HCT116 (cell line): ENCODE results near the gene MPC1. TPM values are rescaled to one million over a fixed set of nuclear protein-coding genes. Genes with fewer than 3 reads are reported as not detected.

Experiments
- ATAC-seq: fragments of 200-7000 bp; cut with Tn5 transposase; 2 replicates; pipeline ENCODE4 v1.9.1; 2020; ENCODE audit warnings: mild to moderate bottlenecking, moderate library complexity
- BruUV-seq: library from RNA; stranded (reverse); fragments of 400-500 nt; replicated peaks from 2 replicates; lab custom pipeline; 2021; lab: Mats Ljungman, UMichigan
- CTCF ChIA-PET: fragments of 300-600 bp; sonication (Branson Sonifier 250); formaldehyde crosslinking; loops from one replicate; lab custom pipeline; 2021; ENCODE audit warnings: antibody characterized with exemption; lab: Charles Lee
- POLR2A ChIA-PET: fragments of 300-600, 350-600 bp; sonication (Branson Sonifier 250); formaldehyde crosslinking; loops from one replicate; lab custom pipeline; 2021; ENCODE audit warnings: antibody characterized with exemption; lab: Charles Lee
- RAD21 ChIA-PET, 2 experiments: fragments of 300-600 bp; sonication (Branson Sonifier 250); formaldehyde crosslinking; loops; one replicate each; lab custom pipeline; 2023; ENCODE audit warnings: low total read pairs in 2 of 2; ENCODE audit not compliant: uncharacterized antibody in 2 of 2, unreplicated experiment in 2 of 2, low non-redundant PET in 1 of 2; lab: Charles Lee
- DNase-seq: peaks from one replicate; pipeline ENCODE4 v3.0.0-alpha.2; 2010; ENCODE audit warnings: low read depth, low spot score
- H2AFZ ChIP-seq: fragments of 200-600 bp; shearing (Covaris generic), sonication (generic); 2 replicates; pipeline ENCODE4 v1.6.1; 2017; ENCODE audit warnings: low read depth, mixed run types, mixed read lengths, antibody characterized with exemption, low read length; ENCODE audit not compliant: poor library complexity, severe bottlenecking
- H3K27ac ChIP-seq: 2 replicates; pipeline ENCODE4 v1.5.1; 2012; ENCODE audit warnings: low read depth, low read length
- H3K27me3 ChIP-seq: fragments of 200-600 bp; sonication (generic); 2 replicates; pipeline ENCODE4 v1.6.1; 2016; ENCODE audit warnings: mixed run types, low read length, mixed read lengths; ENCODE audit not compliant: insufficient read depth
- H3K36me3 ChIP-seq, 2 experiments: fragments of 200-500 bp in 1 of 2; fragments of 200-600 bp in 1 of 2; sonication (Bioruptor generic) in 1 of 2; sonication (generic) in 1 of 2; 2 replicates each; pipeline versions ENCODE4 v1.5.1 to v1.6.1; 2014 to 2016; ENCODE audit warnings: low read length in 2 of 2, inconsistent platforms in 1 of 2, mixed read lengths in 1 of 2, mixed run types in 1 of 2; ENCODE audit not compliant: insufficient read depth in 2 of 2, control insufficient read depth in 1 of 2
- H3K4me1 ChIP-seq, 2 experiments: fragments of 200-600 bp in 1 of 2; sonication (generic) in 1 of 2; 2 replicates each; pipeline versions ENCODE4 v1.5.1 to v1.6.1; 2012 to 2017; ENCODE audit warnings: low read length in 2 of 2, inconsistent platforms in 1 of 2, mild to moderate bottlenecking in 1 of 2, mixed read lengths in 1 of 2, mixed run types in 1 of 2, moderate library complexity in 1 of 2; ENCODE audit not compliant: insufficient read depth in 2 of 2, control insufficient read depth in 1 of 2
- H3K4me2 ChIP-seq: fragments of 200-600 bp; sonication (generic); 2 replicates; pipeline ENCODE4 v1.6.1; 2017; ENCODE audit warnings: mixed run types, low read length, mixed read lengths
- H3K4me3 ChIP-seq, 2 experiments: fragments of 200-600 bp in 1 of 2; sonication (generic) in 1 of 2; replicated peaks in 1 of 2; 2 replicates each; pipeline ENCODE4 v1.5.1; 2011 to 2016; ENCODE audit warnings: low read length in 2 of 2, control low read depth in 1 of 2, low read depth in 1 of 2, mild to moderate bottlenecking in 1 of 2, mixed read lengths in 1 of 2, mixed run types in 1 of 2
- H3K79me2 ChIP-seq: fragments of 200-600 bp; sonication (generic); 2 replicates; pipeline ENCODE4 v1.6.1; 2017; ENCODE audit warnings: mild to moderate bottlenecking, mixed run types, low read length, moderate library complexity, mixed read lengths; ENCODE audit not compliant: insufficient read depth
- H3K9ac ChIP-seq: fragments of 200-600 bp; sonication (generic); 2 replicates; pipeline ENCODE4 v1.6.1; 2016; ENCODE audit warnings: low read length, mixed read lengths
- H3K9me2 ChIP-seq: fragments of 200-600 bp; sonication (generic), shearing (Covaris generic); 2 replicates; pipeline ENCODE4 v1.6.1; 2017; ENCODE audit warnings: mixed run types, mild to moderate bottlenecking, moderate library complexity; ENCODE audit not compliant: insufficient read depth
- H3K9me3 ChIP-seq, 2 experiments: fragments of 200-500 bp in 1 of 2; fragments of 200-600 bp in 1 of 2; sonication (Bioruptor generic) in 1 of 2; sonication (generic) in 1 of 2; 2 replicates each; pipeline ENCODE4 v1.6.1; 2014 to 2017; ENCODE audit warnings: low read length in 2 of 2, mixed read lengths in 2 of 2, inconsistent platforms in 1 of 2, low read depth in 1 of 2, mild to moderate bottlenecking in 1 of 2, mixed run types in 1 of 2, moderate library complexity in 1 of 2; ENCODE audit not compliant: control insufficient read depth in 1 of 2, insufficient read depth in 1 of 2
- H4K20me1 ChIP-seq: fragments of 200-600 bp; sonication (generic), shearing (Covaris generic); 2 replicates; pipeline ENCODE4 v1.6.1; 2017; ENCODE audit warnings: mixed run types, mild to moderate bottlenecking, moderate library complexity; ENCODE audit not compliant: insufficient read depth
- ATF3 ChIP-seq: IDR thresholded peaks from 2 replicates; pipeline ENCODE4 v1.6.1; 2012
- CEBPB ChIP-seq: IDR thresholded peaks from 2 replicates; pipeline ENCODE4 v1.6.1; 2012; ENCODE audit warnings: low read depth
- CTCF ChIP-seq, 3 experiments: fragments of 200-600 bp in 1 of 3; sonication (generic) in 1 of 3; IDR thresholded peaks in 2 of 3; conservative IDR thresholded peaks in 1 of 3; 2 replicates each; pipeline ENCODE4 v1.5.1; 2012 to 2017; ENCODE audit warnings: low read depth in 2 of 3, low read length in 2 of 3, antibody characterized with exemption in 1 of 3, borderline replicate concordance in 1 of 3, control low read depth in 1 of 3, mild to moderate bottlenecking in 1 of 3, mixed read lengths in 1 of 3, mixed run types in 1 of 3, moderate library complexity in 1 of 3; ENCODE audit not compliant: insufficient read depth in 1 of 3
- EGR1 ChIP-seq: IDR thresholded peaks from 2 replicates; pipeline ENCODE4 v1.6.1; 2012; ENCODE audit warnings: low read depth
- ELF1 ChIP-seq: IDR thresholded peaks from 2 replicates; pipeline ENCODE4 v1.6.1; 2012; ENCODE audit warnings: low read depth, borderline replicate concordance
- EZH2 ChIP-seq: fragments of 200-600 bp; sonication (generic); IDR thresholded peaks from 2 replicates; pipeline ENCODE4 v1.6.1; 2017; ENCODE audit warnings: antibody characterized with exemption, mixed run types
- JUND ChIP-seq: IDR thresholded peaks from 2 replicates; pipeline ENCODE4 v1.6.1; 2012
- MAX ChIP-seq: IDR thresholded peaks from 2 replicates; pipeline ENCODE4 v1.6.1; 2012
- POLR2A ChIP-seq: IDR thresholded peaks from 2 replicates; pipeline ENCODE4 v1.7.0; 2011; ENCODE audit warnings: borderline replicate concordance; ENCODE audit not compliant: insufficient read depth, insufficient read length; ENCODE audit errors: extremely low read depth
- SP1 ChIP-seq: IDR thresholded peaks from 2 replicates; pipeline ENCODE4 v1.6.1; 2012; ENCODE audit warnings: low read depth
- TCF7L2 ChIP-seq: IDR thresholded peaks from 2 replicates; pipeline ENCODE4 v1.7.0; 2011; ENCODE audit warnings: borderline replicate concordance, inconsistent platforms; ENCODE audit not compliant: insufficient read depth, insufficient read length; ENCODE audit errors: extremely low read depth
- ZFX ChIP-seq: fragments of 450-650 bp; IDR thresholded peaks from 2 replicates; pipeline ENCODE4 v1.6.1; 2017
- ZNF274 ChIP-seq: fragments of 200-500 bp; sonication (Bioruptor generic); IDR thresholded peaks from 2 replicates; pipeline ENCODE4 v1.6.1; 2014; ENCODE audit warnings: mild to moderate bottlenecking, low read depth, low read length, inconsistent platforms
- intact Hi-C: fragments of 100-400 bp; cut with micrococcal nuclease; formaldehyde crosslinking; loops from 2 replicates; pipeline ENCODE4 v1.10.0; 2022
- total RNA-seq: library from RNA; stranded (reverse); gene quantifications from one replicate; pipeline ENCODE4 v1.2.1, GENCODE V29; 2021; ENCODE audit not compliant: unreplicated experiment
- TF ChIP-seq, protein P1 (sequence below): IDR thresholded peaks from 2 replicates; pipeline ENCODE4 v1.6.1; 2012; ENCODE audit warnings: low read depth

The MPC1 gene
- total RNA-seq, 1 experiment from 2014 or later, result 15.9 TPM

DNA sequence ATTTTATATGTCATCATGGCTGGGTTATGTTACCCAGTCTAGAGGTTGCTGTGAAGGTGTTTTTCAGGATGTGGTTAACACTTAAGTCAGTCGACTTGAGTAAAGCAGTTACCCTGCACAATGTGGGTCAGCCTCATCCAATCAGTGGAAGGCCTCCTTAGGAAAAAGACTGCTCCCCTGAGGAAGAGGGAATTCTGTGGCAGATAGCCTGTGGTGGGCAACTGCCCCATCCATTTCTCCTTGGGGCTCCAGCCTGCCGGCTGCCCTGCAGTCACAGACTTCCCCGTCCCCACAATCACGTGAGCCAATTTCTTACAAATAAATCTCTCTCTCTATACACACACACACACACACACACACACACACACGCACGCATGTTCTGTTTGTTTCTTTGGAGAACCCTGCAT is 34.5 kb upstream of the MPC1 start:
- Histone ChIP-seq H3K27me3 (no peaks in the 10 kb centered on the region), H3K9ac (no peak overlapping the region), H3K79me2 (no peaks in the 10 kb centered on the region), H2AFZ (no peak overlapping the region), H3K4me3 (no peak overlapping the region), H3K4me1 (peaks cover 3 to 6% of the 10 kb centered on the region in 2 experiments; a peak in 2 of 4 replicates), H3K9me3 (no peaks in the 10 kb centered on the region), H3K27ac (no peak overlapping the region), H3K9me2 (no peaks in the 10 kb centered on the region), H3K4me2 (no peak overlapping the region), H3K36me3 (no peaks in the 10 kb centered on the region), H4K20me1 (no peaks in the 10 kb centered on the region)
- no peak for TF ChIP-seq CTCF (IDR thresholded peaks at IDR 0.05 in 2 of 3, conservative IDR thresholded peaks at IDR 0.05 in 1 of 3; ENCODE audit: borderline replicate concordance in 1 of 3, insufficient read depth in 1 of 3, low read depth in 2 of 3, low read length in 2 of 3)
- TF ChIP-seq POLR2A, result no peak
- TF ChIP-seq TCF7L2, result no peak
- TF ChIP-seq EZH2, result no peak
- no peak for TF ChIP-seq SP1
- TF ChIP-seq, protein P1, sequence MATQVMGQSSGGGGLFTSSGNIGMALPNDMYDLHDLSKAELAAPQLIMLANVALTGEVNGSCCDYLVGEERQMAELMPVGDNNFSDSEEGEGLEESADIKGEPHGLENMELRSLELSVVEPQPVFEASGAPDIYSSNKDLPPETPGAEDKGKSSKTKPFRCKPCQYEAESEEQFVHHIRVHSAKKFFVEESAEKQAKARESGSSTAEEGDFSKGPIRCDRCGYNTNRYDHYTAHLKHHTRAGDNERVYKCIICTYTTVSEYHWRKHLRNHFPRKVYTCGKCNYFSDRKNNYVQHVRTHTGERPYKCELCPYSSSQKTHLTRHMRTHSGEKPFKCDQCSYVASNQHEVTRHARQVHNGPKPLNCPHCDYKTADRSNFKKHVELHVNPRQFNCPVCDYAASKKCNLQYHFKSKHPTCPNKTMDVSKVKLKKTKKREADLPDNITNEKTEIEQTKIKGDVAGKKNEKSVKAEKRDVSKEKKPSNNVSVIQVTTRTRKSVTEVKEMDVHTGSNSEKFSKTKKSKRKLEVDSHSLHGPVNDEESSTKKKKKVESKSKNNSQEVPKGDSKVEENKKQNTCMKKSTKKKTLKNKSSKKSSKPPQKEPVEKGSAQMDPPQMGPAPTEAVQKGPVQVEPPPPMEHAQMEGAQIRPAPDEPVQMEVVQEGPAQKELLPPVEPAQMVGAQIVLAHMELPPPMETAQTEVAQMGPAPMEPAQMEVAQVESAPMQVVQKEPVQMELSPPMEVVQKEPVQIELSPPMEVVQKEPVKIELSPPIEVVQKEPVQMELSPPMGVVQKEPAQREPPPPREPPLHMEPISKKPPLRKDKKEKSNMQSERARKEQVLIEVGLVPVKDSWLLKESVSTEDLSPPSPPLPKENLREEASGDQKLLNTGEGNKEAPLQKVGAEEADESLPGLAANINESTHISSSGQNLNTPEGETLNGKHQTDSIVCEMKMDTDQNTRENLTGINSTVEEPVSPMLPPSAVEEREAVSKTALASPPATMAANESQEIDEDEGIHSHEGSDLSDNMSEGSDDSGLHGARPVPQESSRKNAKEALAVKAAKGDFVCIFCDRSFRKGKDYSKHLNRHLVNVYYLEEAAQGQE, result no peak
- no peak for TF ChIP-seq ZFX
- TF ChIP-seq MAX, result no peak
- TF ChIP-seq ELF1, result no peak
- no peak for TF ChIP-seq ZNF274
- TF ChIP-seq EGR1, result no peak
- no peak for TF ChIP-seq CEBPB
- TF ChIP-seq JUND, result no peak
- no peak for TF ChIP-seq ATF3
- intact Hi-C loops, result no loop called here
- ATAC-seq, result no peak
- BruUV-seq, result no TSS peak
- RAD21 ChIA-PET, result no interaction called here
- no peak for DNase-seq
- POLR2A ChIA-PET, result no interaction called here
- CTCF ChIA-PET, result no interaction called here
